ENCODE measurements around the gene ACSM2B. TPM values are rescaled to one million over a fixed set of nuclear protein-coding genes. Genes with fewer than 3 reads are reported as not detected.

ACSM2B gene
- total and polyA plus RNA-seq, 2 of the 4 experiments (the other 2 are of a cell fraction), result not detected

DNA sequence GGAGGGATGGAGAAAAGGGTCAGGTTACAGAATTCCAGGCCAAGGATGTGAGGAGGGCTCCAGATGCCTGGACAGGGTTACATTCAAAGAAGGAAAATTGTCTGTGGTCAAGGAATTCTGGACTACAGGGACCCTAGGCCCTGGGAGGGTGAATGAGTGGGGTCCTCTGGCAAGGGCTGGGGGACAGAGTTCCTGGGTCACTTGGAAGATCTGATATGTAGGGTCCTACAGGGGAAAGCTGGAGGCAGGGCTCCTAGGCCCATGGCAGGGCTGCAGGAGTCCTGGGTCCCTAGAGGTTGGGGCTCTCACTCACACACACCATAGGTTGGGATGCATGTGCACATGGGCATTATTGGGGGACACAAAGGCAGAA lies 46.3 kb upstream of the ACSM2B start:
- no peak overlapping the region for H4K5ac ChIP-seq (ENCODE audit: low read depth, low read length)
- H4K91ac ChIP-seq (ENCODE audit: insufficient read depth, low read depth, low read length), result no peak overlapping the region
- H3K9me3 ChIP-seq (ENCODE audit: control insufficient read depth, insufficient read depth, low read length), result peaks cover 6% of the 10 kb centered on the region; the same call in 1 of the 2 replicates
- no peak overlapping the region for H2BK15ac ChIP-seq (ENCODE audit: low read depth, low read length)
- H3K56ac ChIP-seq (ENCODE audit: extremely low read depth, insufficient read depth, low read length), result no peak overlapping the region
- intact Hi-C loops (cut with micrococcal nuclease), result no loop called here
- no peak for DNase-seq
- ChIA-PET CTCF (no interaction called here), POLR2A (ENCODE audit: unreplicated experiment) (no interaction called here)
- no peak overlapping the region for H2AK5ac ChIP-seq (ENCODE audit: low read depth, low read length)
- no peak overlapping the region for H3K9ac ChIP-seq (ENCODE audit: low read depth, low read length)
- H3K14ac ChIP-seq (replicated peaks; ENCODE audit: low read depth, low read length), result no peak overlapping the region
- H2AFZ ChIP-seq (replicated peaks; ENCODE audit: low read length, poor library complexity), result no peak overlapping the region
- ATAC-seq (ENCODE audit: low read depth), result no peak
- BruUV-seq (replicated peaks), result no TSS peak
- no peak overlapping the region for H3K4ac ChIP-seq (ENCODE audit: low read depth, low read length)
- H4K8ac ChIP-seq (ENCODE audit: low read depth in 2 of 2, low read length in 2 of 2), result no peak overlapping the region
- H3K4me1 ChIP-seq (ENCODE audit: control insufficient read depth, insufficient read depth, low read length), result no peaks in the 10 kb centered on the region
- H2AK9ac ChIP-seq (replicated peaks; ENCODE audit: low read depth, low read length, poor library complexity), result no peak overlapping the region
- dilution Hi-C loops (cut with HindIII; ENCODE audit: low sequenced_read_pairs, unreplicated experiment), result no loop called here
- in situ Hi-C loops (cut with MboI; ENCODE audit: low sequenced_read_pairs), result no loop called here
- H2BK20ac ChIP-seq (ENCODE audit: low read depth, low read length), result no peak overlapping the region
- no peak overlapping the region for H3K23ac ChIP-seq (ENCODE audit: low read depth, low read length)
- H3K4me3 ChIP-seq (ENCODE audit: insufficient read depth, low read depth, low read length), result no peak overlapping the region
- H3K79me1 ChIP-seq (ENCODE audit: low read depth in 1 of 2, low read length in 2 of 2), result no peaks in the 10 kb centered on the region
- no peak overlapping the region for H2BK5ac ChIP-seq (ENCODE audit: low read depth, low read length, poor library complexity, severe bottlenecking)
- no peaks in the 10 kb centered on the region for H3K36me3 ChIP-seq (ENCODE audit: control insufficient read depth, insufficient read depth, low read length)
- H3K4me2 ChIP-seq (ENCODE audit: low read depth, low read length), result no peak overlapping the region
- TF ChIP-seq MXI1 (IDR thresholded peaks at IDR 0.05; ENCODE audit: borderline replicate concordance, low read depth, low read length) (no peak), MAZ (IDR thresholded peaks at IDR 0.05; ENCODE audit: borderline replicate concordance, low read depth, low read length) (no peak), RCOR1 (IDR thresholded peaks at IDR 0.05; ENCODE audit: insufficient replicate concordance, low read length) (no peak), SMC3 (IDR thresholded peaks at IDR 0.05; ENCODE audit: low read depth, low read length) (no peak), RAD21 (IDR thresholded peaks at IDR 0.05; ENCODE audit: low read length) (no peak), CHD1 (IDR thresholded peaks at IDR 0.05; ENCODE audit: low read depth, low read length) (no peak), RFX5 (IDR thresholded peaks at IDR 0.05; ENCODE audit: low read depth, low read length) (no peak), BHLHE40 (IDR thresholded peaks at IDR 0.05; ENCODE audit: low read depth, low read length) (no peak), MAFK (IDR thresholded peaks at IDR 0.05; ENCODE audit: low read depth, low read length) (no peak), FOS (IDR thresholded peaks at IDR 0.05; ENCODE audit: low read depth, low read length) (no peak), POLR2A (IDR thresholded peaks at IDR 0.05; ENCODE audit: low read depth, low read length) (no peak), CEBPB (IDR thresholded peaks at IDR 0.05; ENCODE audit: low read depth, low read length) (no peak)
- TF ChIP-seq, protein P1, sequence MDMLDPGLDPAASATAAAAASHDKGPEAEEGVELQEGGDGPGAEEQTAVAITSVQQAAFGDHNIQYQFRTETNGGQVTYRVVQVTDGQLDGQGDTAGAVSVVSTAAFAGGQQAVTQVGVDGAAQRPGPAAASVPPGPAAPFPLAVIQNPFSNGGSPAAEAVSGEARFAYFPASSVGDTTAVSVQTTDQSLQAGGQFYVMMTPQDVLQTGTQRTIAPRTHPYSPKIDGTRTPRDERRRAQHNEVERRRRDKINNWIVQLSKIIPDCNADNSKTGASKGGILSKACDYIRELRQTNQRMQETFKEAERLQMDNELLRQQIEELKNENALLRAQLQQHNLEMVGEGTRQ (IDR thresholded peaks at IDR 0.05; ENCODE audit: low read depth, low read length), result no peak
- no peak overlapping the region for H3K27ac ChIP-seq (ENCODE audit: insufficient read depth, low read length)
- H3K9me1 ChIP-seq (ENCODE audit: insufficient read depth, low read length), result no peaks in the 10 kb centered on the region
- no peak overlapping the region for H2BK120ac ChIP-seq (ENCODE audit: low read depth, low read length)
- no peak overlapping the region for H3K18ac ChIP-seq (ENCODE audit: low read depth, low read length)
- H3K27me3 ChIP-seq (ENCODE audit: control insufficient read depth, insufficient read depth, low read length), result no peaks in the 10 kb centered on the region
- no peaks in the 10 kb centered on the region for H4K20me1 ChIP-seq (ENCODE audit: insufficient read depth, low read length)
